ENCODE results near the gene TAL2.
"Not testable (repeated sequence)": the region's sequence is repeated elsewhere in the genome, so short reads cannot be mapped to it uniquely, and the experiment has no call there.

The TAL2 gene

GRCh38 chr9:105676351-105676923, 14.2 kb downstream of the TAL2 start:
- DNase-seq = no peak

- no peak for DNase-seq
Observed at GRCh38 chr9:105678163-105678562, 15.9 kb downstream of the TAL2 start.

GRCh38 chr9:105678781-105679180, 16.5 kb downstream of the TAL2 start:
- no peak for DNase-seq

GRCh38 chr9:105679257-105680022, 17.2 kb downstream of the TAL2 start:
- DNase-seq = no peak

GRCh38 chr9:105681313-105681712, 19.1 kb downstream of the TAL2 start:
- no peak for DNase-seq

- DNase-seq = no peak
Observed at GRCh38 chr9:105681724-105682123, 19.5 kb downstream of the TAL2 start.

GRCh38 chr9:105683688-105684275, 21.5 kb downstream of the TAL2 start:
- no peak for DNase-seq

- DNase-seq = no peak
Observed at GRCh38 chr9:105686936-105687335, 24.7 kb downstream of the TAL2 start.

GRCh38 chr9:105690742-105691141, 28.5 kb downstream of the TAL2 start:
- DNase-seq = no peak

- peak; percentile 6 for DNase-seq
Observed at GRCh38 chr9:105693435-105694189, 31.4 kb downstream of the TAL2 start.

- DNase-seq = peak; percentile 39
Observed at GRCh38 chr9:105694190-105694847, 32.1 kb downstream of the TAL2 start, which contains the start of gene TMEM38B. Gene TMEM38B (plus strand): TSS chr9:105694541. CDS start chr9:105694661, 120 bp downstream.

- DNase-seq = peak; percentile 34
Observed at GRCh38 chr9:105694848-105695581, 32.8 kb downstream of the TAL2 start.

- DNase-seq = no peak
Observed at GRCh38 chr9:105696219-105696793, 34.0 kb downstream of the TAL2 start.

GRCh38 chr9:105697871-105698270, 35.6 kb downstream of the TAL2 start:
- DNase-seq = no peak

- DNase-seq = no peak
Observed at GRCh38 chr9:105698348-105698870, 36.2 kb downstream of the TAL2 start.

- DNase-seq = no peak
Observed at GRCh38 chr9:105700668-105701067, 38.4 kb downstream of the TAL2 start.

- DNase-seq = no peak
Observed at GRCh38 chr9:105701145-105701544, 38.9 kb downstream of the TAL2 start.

GRCh38 chr9:105702207-105702606, 40.0 kb downstream of the TAL2 start:
- DNase-seq = no peak

GRCh38 chr9:105703638-105704037, 41.4 kb downstream of the TAL2 start:
- DNase-seq = not testable (repeated sequence)

GRCh38 chr9:105706156-105706555, 43.9 kb downstream of the TAL2 start:
- no peak for DNase-seq

- no peak for DNase-seq
Observed at GRCh38 chr9:105708405-105708804, 46.1 kb downstream of the TAL2 start.

- no peak for DNase-seq
Observed at GRCh38 chr9:105710638-105711037, 48.4 kb downstream of the TAL2 start.

All from GF-D8 (cell line).